GM12873 (cell line): ENCODE measurements around the gene GUCD1.

Source experiments
- TF ChIP-seq, protein P1 (sequence below): IDR thresholded peaks from 2 replicates; pipeline ENCODE4 v1.5.1; 2012; ENCODE audit warnings: low read depth, mild to moderate bottlenecking, moderate library complexity, low read length, control low read depth; ENCODE audit not compliant: insufficient read depth; ENCODE audit errors: missing control alignments

The GUCD1 gene

DNA sequence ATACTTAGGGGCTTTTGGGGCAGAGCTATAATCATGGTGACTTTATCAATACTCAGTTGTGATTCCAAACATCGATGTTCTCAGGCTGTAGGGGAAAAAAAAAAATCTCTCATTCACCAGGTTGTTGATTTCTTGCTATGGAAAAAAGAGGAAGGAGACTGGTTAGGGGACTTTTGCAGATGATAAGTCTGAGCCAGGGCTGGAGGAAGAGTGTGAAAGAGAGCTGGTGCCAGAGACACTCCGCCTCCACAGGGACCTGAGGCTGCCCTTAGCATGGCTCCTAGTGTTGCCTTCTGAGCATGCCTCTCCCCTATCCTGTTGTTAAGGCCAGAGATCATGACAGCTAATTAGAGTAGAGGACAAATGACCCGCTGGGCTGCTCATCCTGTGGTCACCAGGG, 42.9 kb downstream of the GUCD1 start:
- TF ChIP-seq, protein P1, sequence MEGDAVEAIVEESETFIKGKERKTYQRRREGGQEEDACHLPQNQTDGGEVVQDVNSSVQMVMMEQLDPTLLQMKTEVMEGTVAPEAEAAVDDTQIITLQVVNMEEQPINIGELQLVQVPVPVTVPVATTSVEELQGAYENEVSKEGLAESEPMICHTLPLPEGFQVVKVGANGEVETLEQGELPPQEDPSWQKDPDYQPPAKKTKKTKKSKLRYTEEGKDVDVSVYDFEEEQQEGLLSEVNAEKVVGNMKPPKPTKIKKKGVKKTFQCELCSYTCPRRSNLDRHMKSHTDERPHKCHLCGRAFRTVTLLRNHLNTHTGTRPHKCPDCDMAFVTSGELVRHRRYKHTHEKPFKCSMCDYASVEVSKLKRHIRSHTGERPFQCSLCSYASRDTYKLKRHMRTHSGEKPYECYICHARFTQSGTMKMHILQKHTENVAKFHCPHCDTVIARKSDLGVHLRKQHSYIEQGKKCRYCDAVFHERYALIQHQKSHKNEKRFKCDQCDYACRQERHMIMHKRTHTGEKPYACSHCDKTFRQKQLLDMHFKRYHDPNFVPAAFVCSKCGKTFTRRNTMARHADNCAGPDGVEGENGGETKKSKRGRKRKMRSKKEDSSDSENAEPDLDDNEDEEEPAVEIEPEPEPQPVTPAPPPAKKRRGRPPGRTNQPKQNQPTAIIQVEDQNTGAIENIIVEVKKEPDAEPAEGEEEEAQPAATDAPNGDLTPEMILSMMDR = no peak

DNA sequence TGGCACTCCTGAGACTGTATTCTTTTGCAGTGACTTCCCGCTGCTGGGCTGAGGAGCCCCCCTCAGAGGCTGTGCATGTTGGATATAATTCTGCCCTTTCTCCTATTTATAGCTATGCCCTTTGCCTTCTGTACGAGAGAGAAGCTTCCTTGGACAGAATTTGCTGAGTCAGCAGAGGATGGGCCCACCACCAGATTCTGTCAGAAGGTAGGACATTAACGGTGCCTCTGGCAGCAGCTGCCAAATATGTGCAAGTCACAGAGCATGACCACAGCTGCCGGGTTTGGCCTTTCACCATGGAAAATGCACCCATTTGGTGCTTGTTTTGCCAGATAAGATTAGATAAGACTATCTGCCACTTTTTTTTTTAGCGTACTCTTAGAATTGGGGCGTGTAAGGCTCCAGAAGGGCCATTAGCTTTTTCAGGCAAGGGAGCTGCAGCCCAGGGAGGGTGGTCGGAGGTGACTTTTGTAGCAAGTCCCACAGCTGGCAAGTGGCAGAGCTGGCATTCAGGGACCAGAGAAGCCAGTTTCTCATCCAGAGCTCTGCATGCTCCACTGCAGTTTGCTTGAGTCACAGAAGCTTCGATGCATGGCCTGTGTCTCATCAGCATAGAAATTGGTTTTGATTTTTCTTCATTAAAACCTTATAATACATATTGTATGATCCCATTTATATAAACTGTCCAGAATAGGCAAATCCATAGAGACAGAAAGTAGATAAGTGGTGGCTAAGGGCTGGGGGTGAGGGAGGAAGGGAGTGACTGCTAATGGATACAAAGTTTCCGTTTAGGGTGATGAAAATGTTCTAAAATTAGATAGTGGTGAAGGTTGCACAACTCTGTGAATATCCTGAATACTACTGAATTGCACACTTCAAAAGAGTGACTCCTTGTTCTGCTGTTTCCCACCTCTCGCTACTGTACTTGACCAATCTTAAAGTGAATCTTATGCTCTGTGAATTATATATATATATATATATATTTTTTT, 44.0 kb downstream of the GUCD1 start:
- TF ChIP-seq, protein P1 = no peak

DNA sequence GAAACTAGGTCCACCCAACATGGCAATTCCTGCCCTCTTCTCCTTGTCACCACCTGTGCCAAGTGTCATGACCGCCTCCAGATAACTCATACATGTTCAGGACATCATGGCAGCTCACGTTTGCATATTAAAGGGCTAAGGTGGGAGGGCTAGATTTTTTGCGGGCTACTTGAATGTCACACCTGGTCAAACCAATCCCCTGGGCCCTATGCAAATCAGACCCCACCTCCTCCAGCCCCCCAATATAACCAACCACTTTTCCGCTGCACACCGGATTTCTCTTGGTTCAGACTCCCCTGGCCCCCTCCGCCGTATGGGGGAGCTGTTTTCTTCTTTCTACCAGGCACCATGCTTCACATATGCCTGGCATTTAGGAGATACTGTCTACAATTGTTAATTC, 47.2 kb downstream of the GUCD1 start:
- TF ChIP-seq, protein P1 = no peak

DNA sequence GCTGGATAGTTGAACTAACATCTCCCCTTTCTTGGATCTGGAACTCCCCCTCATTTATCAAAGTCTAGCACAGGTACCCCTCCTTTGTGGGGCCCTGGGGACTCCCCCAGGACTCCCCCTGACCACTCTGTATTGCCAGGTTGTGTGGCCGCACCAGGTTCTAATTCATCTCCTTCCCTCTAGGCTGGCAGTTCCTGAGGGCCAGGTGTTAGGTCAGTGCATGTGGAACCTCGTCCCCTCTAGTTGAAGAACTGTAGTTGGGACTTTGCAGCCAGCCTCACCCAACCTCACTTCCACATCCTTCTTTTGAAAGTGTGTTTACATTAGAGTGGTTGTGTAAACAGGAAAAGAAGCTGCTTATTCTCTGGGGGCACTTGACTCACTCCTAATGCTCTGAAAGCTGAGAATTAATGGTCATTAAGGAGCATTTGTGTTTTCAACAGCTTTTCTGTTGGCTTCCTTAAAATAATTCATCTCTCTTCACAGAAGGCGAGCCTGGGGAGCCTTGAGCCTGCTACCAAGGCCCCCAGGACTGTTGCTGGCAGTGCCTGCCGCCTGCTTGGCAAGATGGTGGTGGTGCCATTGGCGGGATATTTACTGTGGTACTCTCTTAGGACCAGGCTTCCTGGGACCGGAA, 48.0 kb downstream of the GUCD1 start:
- TF ChIP-seq, protein P1 = no peak

DNA sequence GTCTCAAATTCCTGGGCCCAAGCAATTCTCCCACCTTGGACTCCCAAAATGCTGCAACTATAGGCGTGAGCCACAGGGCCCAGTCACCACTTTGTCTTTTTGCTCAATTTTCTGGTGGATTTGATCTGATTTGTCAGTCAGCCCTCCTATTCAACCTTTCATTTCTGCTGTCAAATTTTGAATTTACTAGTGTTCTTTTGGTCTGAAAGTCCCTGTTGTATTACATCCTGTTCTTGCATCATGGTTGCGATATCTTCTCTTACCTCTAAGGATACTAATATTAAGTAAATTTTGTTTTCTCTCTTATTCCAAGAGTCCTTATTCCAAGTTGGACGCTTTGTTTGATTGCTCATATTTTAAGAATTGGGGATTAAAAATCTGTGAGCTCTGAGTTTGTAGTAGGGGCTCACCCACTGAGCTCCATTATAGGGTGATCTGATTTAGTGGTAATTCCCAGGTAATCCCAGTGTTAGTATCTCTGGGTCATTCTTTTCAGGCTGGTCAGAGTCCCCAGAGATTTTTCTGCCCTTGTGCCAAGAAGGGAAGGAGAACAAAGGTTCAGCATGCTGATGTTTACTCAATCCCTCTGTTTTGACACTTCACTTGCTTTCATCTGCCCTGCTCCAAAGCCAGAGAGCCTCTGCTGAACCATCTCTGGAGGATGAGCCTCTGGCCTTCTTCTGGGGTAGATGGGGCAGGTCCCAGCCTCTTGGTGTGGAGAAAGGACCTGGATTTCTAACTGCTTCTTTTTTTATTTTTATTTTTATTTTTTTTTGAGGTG, 49.8 kb downstream of the GUCD1 start:
- TF ChIP-seq, protein P1 = no peak

DNA sequence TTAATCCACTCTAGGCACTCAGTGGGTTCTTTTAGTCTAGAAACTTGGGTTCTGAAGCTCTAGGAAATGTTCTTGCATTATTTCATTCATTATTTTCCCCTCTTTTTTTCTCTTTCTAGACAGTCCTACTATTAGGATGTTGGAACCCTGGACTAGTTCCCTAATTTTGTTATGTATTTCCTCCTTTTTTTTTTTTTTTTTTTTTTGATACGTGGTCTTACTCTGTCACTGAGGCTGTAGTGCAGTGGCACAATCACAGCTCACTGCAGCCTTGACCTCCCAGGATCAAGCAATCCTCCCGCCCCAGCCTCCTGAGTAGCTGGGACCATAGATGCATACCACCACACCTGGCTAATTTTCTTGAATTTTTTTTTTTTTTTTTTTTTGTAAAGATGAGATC, 50.4 kb downstream of the GUCD1 start:
- TF ChIP-seq, protein P1 = no peak
